GM19395 (cell line): ENCODE data around the gene CCDC69.
"Not testable (repeated sequence)": the region's sequence is repeated elsewhere in the genome, so short reads cannot be mapped to it uniquely, and the experiment has no call there.

ENCODE experiments used
- ATAC-seq: cut with Tn5 transposase; IDR thresholded peaks from one replicate; pipeline ENCODE4 v1.9.1; 2021; ENCODE audit warnings: mild to moderate bottlenecking, moderate library complexity; ENCODE audit not compliant: unreplicated experiment

CCDC69 gene

GRCh38 chr5:151196556-151197290 is 27.2 kb downstream of the CCDC69 start:
- ATAC-seq = peak; percentile 92

- ATAC-seq = no peak
Measured at GRCh38 chr5:151195622-151196021, 28.3 kb downstream of the CCDC69 start.

- no peak for ATAC-seq
Measured at GRCh38 chr5:151192626-151193025, 31.3 kb downstream of the CCDC69 start.

GRCh38 chr5:151191661-151192060 is 32.2 kb downstream of the CCDC69 start:
- no peak for ATAC-seq

GRCh38 chr5:151189151-151189550 is 34.7 kb downstream of the CCDC69 start:
- ATAC-seq = no peak

GRCh38 chr5:151186538-151186937 is 37.4 kb downstream of the CCDC69 start:
- ATAC-seq = no peak

- no peak for ATAC-seq
Measured at GRCh38 chr5:151186052-151186451, 37.8 kb downstream of the CCDC69 start.

GRCh38 chr5:151184316-151185042 is 39.4 kb downstream of the CCDC69 start:
- ATAC-seq = no peak

GRCh38 chr5:151183456-151184245 is 40.2 kb downstream of the CCDC69 start:
- no peak for ATAC-seq

- no peak for ATAC-seq
Measured at GRCh38 chr5:151182976-151183375, 40.9 kb downstream of the CCDC69 start.

- ATAC-seq = no peak
Measured at GRCh38 chr5:151182524-151182900, 41.4 kb downstream of the CCDC69 start.

- no peak for ATAC-seq
Measured at GRCh38 chr5:151181818-151182523, 41.9 kb downstream of the CCDC69 start.

- no peak for ATAC-seq
Measured at GRCh38 chr5:151180291-151180690, 43.6 kb downstream of the CCDC69 start.

- ATAC-seq = no peak
Measured at GRCh38 chr5:151179489-151179840, 44.4 kb downstream of the CCDC69 start.

GRCh38 chr5:151178777-151179488 is 45.0 kb downstream of the CCDC69 start:
- ATAC-seq = no peak

- ATAC-seq = no peak
Measured at GRCh38 chr5:151178372-151178771, 45.5 kb downstream of the CCDC69 start.

- not testable (repeated sequence) for ATAC-seq
Measured at GRCh38 chr5:151176268-151176667, 47.6 kb downstream of the CCDC69 start.

- no peak for ATAC-seq
Measured at GRCh38 chr5:151174612-151175101, 49.2 kb downstream of the CCDC69 start.

- ATAC-seq = no peak
Measured at GRCh38 chr5:151173711-151174611, 49.9 kb downstream of the CCDC69 start.
